ENCODE results near the gene RBP3. TPM values are rescaled to one million over a fixed set of nuclear protein-coding genes. Genes with fewer than 3 reads are reported as not detected.

RBP3 gene
- total RNA-seq, 1 experiment from 2014 or later = not detected

GRCh38 chr10:47316131-47316530, 32.0 kb upstream of the RBP3 start:
- no peak overlapping the region for H3K4me3 Mint-ChIP-seq

More at GRCh38 chr10:47316131-47316530, 32.0 kb upstream of the RBP3 start:
- peak overlapping the region in 1 of 3 experiments; percentile 1; a peak in 1 of 7 replicates for H3K27ac Mint-ChIP-seq
- H3K9me3 Mint-ChIP-seq = no peaks in the 10 kb centered on the region; a peak in 3 of 5 replicates
- H3K4me2 ChIP-seq (ENCODE audit: insufficient read depth, insufficient read length, low read length) = no peak overlapping the region
- no peaks in the 10 kb centered on the region for H3K23me2 ChIP-seq (ENCODE audit: insufficient read length, low read depth, low read length, poor library complexity, severe bottlenecking)
- no peak overlapping the region for H3K4ac ChIP-seq (ENCODE audit: low read depth, low read length)
- H3K4me1 Mint-ChIP-seq = no peaks in the 10 kb centered on the region
- no peaks in the 10 kb centered on the region; a peak in 1 of 7 replicates for H3K36me3 Mint-ChIP-seq (ENCODE audit: insufficient read depth in 1 of 3, low read depth in 3 of 3)
- no peaks in the 10 kb centered on the region for H3K79me1 ChIP-seq (ENCODE audit: insufficient read depth, low read depth, low read length, poor library complexity, severe bottlenecking)
- DNase-seq = no peak
- no peak overlapping the region for H2AK5ac ChIP-seq (ENCODE audit: insufficient read length, low read length)
- no peak overlapping the region for H3K14ac ChIP-seq (ENCODE audit: insufficient read depth, low read length)
- H2BK120ac ChIP-seq (ENCODE audit: low read depth, low read length, poor library complexity, severe bottlenecking) = no peak overlapping the region
- no peaks in the 10 kb centered on the region; the same call in 1 of the 2 replicates for H3K4me1 ChIP-seq (ENCODE audit: insufficient read depth, low read length)
- H4K8ac ChIP-seq (replicated peaks; ENCODE audit: insufficient read length, low read depth, low read length) = no peak overlapping the region
- no peak overlapping the region for H3K56ac ChIP-seq (ENCODE audit: insufficient read length, low read depth, low read length)
- no CpG with 5 or more reads among the region's 5 CpGs for WGBS (ENCODE audit: extremely low coverage, insufficient read length, low lambda C conversion rate)
- H2AFZ ChIP-seq (ENCODE audit: low read length) = no peak overlapping the region
- H3K9me3 ChIP-seq (ENCODE audit: control insufficient read depth, low read depth, low read length) = no peaks in the 10 kb centered on the region
- H3K27me3 Mint-ChIP-seq (ENCODE audit: low read depth) = peaks cover 2% of the 10 kb centered on the region
- no peak overlapping the region for H4K5ac ChIP-seq (ENCODE audit: insufficient read length, low read depth, low read length)
- H3K9ac ChIP-seq (ENCODE audit: extremely low read depth, insufficient read length, low read length) = no peak overlapping the region
- no peak overlapping the region for H2BK12ac ChIP-seq (ENCODE audit: insufficient read length, low read depth, low read length)
- no peak overlapping the region for H3K27ac ChIP-seq (ENCODE audit: insufficient read length, low read depth, low read length)
- H4K20me1 ChIP-seq (ENCODE audit: control insufficient read depth, insufficient read depth, insufficient read length) = no peaks in the 10 kb centered on the region
- no peaks in the 10 kb centered on the region for H3K79me2 ChIP-seq (ENCODE audit: insufficient read depth, low read length)
- no peak overlapping the region for H3K23ac ChIP-seq (ENCODE audit: insufficient read length, low read depth, low read length)
- H3T11ph ChIP-seq (ENCODE audit: low read length) = no peak overlapping the region
- H2BK15ac ChIP-seq (ENCODE audit: low read depth, low read length) = no peak overlapping the region
- no peak overlapping the region for H2BK20ac ChIP-seq (ENCODE audit: low read depth, low read length, poor library complexity, severe bottlenecking)
- no peak overlapping the region for H3K18ac ChIP-seq (ENCODE audit: insufficient read length, low read depth, low read length)
- H3K27me3 ChIP-seq (ENCODE audit: insufficient read depth, low read length) = no peaks in the 10 kb centered on the region
- no peak overlapping the region for H2BK5ac ChIP-seq (ENCODE audit: insufficient read length, low read length)
- TF ChIP-seq CTCF (conservative IDR thresholded peaks at IDR 0.05) = no peak
- H4K91ac ChIP-seq (ENCODE audit: insufficient read length, low read depth, low read length) = no peak overlapping the region
